Ascending aorta (tissue), 2 donors: ENCODE measurements around the gene ATP6V1B1. TPM values are rescaled to one million over a fixed set of nuclear protein-coding genes. Genes with fewer than 3 reads are reported as not detected.

Experiments used
- DNase-seq, 2 donors: peaks; one replicate each; pipeline ENCODE4 v3.0.0-alpha.2; 2019; ENCODE audit warnings: low spot score in 2 of 2
- H3K27ac ChIP-seq, 2 donors: fragments of 200-600 bp; sonication (generic); one replicate each; pipeline ENCODE4 v1.5.1; 2016 to 2017; ENCODE audit warnings: mild to moderate bottlenecking in 1 of 2
- H3K27me3 ChIP-seq: fragments of 200-600 bp; sonication (generic); one replicate; pipeline ENCODE4 v1.5.1; 2017
- H3K36me3 ChIP-seq, 2 donors: fragments of 200-600 bp; sonication (generic); one replicate each; pipeline ENCODE4 v1.5.1; 2016
- H3K4me1 ChIP-seq, 2 donors: fragments of 200-600 bp; sonication (generic); one replicate each; pipeline ENCODE4 v1.5.1; 2016 to 2017; ENCODE audit warnings: mild to moderate bottlenecking in 1 of 2
- H3K4me3 ChIP-seq, 2 donors: fragments of 200-600 bp; sonication (generic); one replicate each; pipeline ENCODE4 v1.5.1; 2016 to 2017; ENCODE audit warnings: mild to moderate bottlenecking in 1 of 2
- H3K9me3 ChIP-seq, 2 donors: fragments of 200-600 bp; sonication (generic); one replicate each; pipeline ENCODE4 v1.5.1; 2016
- intact Hi-C: fragments of 100-400 bp; cut with DNase I; formaldehyde crosslinking; loops from one replicate; pipeline ENCODE4 v1.15.1; 2023
- total RNA-seq: library from RNA; depleted of rRNA; stranded (reverse); fragments of >200 nt; gene quantifications from one replicate; pipeline ENCODE4 v1.1.0, GENCODE V29; 2016
- TF ChIP-seq, protein P1 (sequence below), 3 experiments: fragments of 200-600 bp in 2 of 3; fragments of 450-650 bp in 1 of 3; sonication (generic) in 2 of 3; IDR thresholded peaks; one replicate each; pipeline ENCODE4 v1.5.1; 2016 to 2019; ENCODE audit warnings: antibody characterized with exemption in 3 of 3, mild to moderate bottlenecking in 1 of 3, moderate library complexity in 1 of 3

ATP6V1B1 gene
- total RNA-seq, 1 donor from 2014 or later: not detected

DNA sequence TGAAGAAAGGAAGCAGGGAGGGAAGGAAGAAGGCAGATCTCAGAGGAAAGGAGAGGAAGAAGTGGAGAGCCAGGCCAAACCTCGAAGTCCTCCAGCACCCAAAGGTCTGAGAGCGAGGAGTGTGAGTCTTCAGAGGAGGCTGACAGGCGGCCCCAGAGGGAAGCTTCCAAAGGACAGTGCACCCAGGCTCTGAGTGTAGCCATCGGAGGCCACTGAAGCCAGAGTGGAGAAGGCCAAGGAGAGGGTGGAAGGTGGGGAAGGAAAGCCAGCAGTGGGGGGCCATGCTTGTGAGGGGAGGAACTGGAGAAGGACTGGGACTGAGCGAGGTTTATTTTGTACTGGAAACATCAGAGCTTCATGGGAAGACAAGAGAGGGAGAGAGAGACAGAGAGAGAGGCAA, 6.0 kb downstream of the ATP6V1B1 start:
- TF ChIP-seq, protein P1, sequence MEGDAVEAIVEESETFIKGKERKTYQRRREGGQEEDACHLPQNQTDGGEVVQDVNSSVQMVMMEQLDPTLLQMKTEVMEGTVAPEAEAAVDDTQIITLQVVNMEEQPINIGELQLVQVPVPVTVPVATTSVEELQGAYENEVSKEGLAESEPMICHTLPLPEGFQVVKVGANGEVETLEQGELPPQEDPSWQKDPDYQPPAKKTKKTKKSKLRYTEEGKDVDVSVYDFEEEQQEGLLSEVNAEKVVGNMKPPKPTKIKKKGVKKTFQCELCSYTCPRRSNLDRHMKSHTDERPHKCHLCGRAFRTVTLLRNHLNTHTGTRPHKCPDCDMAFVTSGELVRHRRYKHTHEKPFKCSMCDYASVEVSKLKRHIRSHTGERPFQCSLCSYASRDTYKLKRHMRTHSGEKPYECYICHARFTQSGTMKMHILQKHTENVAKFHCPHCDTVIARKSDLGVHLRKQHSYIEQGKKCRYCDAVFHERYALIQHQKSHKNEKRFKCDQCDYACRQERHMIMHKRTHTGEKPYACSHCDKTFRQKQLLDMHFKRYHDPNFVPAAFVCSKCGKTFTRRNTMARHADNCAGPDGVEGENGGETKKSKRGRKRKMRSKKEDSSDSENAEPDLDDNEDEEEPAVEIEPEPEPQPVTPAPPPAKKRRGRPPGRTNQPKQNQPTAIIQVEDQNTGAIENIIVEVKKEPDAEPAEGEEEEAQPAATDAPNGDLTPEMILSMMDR (IDR thresholded peaks at IDR 0.05): no peak
- Histone ChIP-seq H3K27me3 (no peaks in the 10 kb centered on the region), H3K27ac (no peak overlapping the region), H3K4me1 (no peaks in the 10 kb centered on the region), H3K9me3 (no peaks in the 10 kb centered on the region), H3K4me3 (no peak overlapping the region), H3K36me3 (no peaks in the 10 kb centered on the region)
- peak in 1 of 2 donors; percentile 16 for DNase-seq
- intact Hi-C loops: no loop called here

DNA sequence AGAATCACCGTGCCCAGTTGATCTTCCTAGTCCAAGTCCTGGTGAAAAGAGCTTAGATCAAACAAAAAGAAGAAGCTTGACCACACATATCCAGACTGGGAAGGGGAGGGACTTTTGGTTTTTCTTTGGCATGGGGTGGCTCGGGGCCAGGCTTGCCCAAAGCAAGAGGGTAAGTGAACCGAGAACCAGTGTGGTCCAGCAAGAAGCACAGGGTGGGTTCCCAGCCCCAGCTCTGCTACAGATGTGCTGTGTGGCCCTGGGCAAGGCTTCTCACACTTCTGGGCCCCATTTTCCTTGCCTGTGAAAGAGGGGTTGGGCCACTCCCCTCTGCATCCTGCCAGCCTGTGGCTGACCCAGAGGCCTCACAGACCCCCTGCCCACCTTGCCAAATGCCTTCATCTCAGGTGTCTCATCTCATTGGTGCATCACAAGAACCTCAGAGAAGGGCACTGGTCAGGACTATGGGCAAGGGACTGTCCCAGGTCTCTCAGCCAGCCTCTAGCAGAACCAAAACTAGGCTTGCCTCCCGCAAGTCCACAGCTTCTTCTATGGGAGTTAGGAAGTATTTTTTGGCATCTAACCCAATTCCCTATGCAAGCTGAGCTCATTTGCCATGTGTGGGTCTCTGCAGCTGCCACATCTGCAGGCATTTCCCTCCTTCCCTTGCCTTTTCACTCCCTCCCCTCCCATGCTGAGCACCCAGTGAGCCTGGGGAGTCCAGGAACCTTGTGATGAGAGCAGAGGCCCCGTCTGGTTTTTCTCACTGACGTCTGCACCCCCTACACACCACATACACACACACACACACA, 6.9 kb downstream of the ATP6V1B1 start:
- H3K9me3 ChIP-seq: no peaks in the 10 kb centered on the region
- no peak overlapping the region for H3K27ac ChIP-seq
- intact Hi-C loops: no loop called here
- DNase-seq: peak in 1 of 2 donors; percentile 46
- TF ChIP-seq, protein P1 (IDR thresholded peaks at IDR 0.05): no peak
- H3K4me1 ChIP-seq: no peaks in the 10 kb centered on the region
- H3K27me3 ChIP-seq: no peaks in the 10 kb centered on the region
- H3K36me3 ChIP-seq: no peaks in the 10 kb centered on the region
- H3K4me3 ChIP-seq: no peak overlapping the region

DNA sequence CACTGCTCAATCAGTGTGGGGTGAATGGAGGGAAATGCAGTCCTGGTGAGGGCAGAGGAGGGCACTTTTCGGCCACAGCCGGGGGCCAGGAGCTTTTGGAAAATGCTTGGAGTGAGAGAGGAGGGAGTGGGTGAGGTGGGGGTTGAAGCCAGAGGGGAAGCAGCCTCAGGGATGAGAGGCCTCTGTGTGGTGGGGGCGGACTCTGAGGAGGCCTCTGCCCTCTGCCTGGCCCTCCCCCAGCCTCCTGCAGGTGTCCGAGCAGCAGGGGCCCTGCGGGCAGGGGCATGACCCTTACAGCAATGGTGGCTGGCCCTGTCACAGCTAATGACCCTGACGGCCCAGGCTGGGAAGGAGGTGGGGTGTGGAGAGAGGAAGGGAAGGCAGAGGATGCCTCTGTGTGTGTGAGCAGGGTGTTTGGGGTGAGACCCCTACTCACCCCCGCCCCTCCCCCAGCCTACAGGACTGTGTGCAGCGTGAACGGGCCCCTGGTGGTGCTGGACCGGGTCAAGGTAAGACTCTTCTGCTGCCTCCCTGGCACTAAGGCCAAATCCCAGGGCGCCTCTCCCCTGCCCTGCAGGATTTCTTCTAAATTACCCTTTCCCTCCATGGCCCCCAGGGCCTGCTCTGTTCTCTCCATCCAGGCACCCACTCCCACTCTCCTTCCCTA, 7.6 kb downstream of the ATP6V1B1 start:
- intact Hi-C loops: no loop called here
- DNase-seq: peak in 1 of 2 donors; percentile 61
- H3K27ac ChIP-seq: no peak overlapping the region

DNA sequence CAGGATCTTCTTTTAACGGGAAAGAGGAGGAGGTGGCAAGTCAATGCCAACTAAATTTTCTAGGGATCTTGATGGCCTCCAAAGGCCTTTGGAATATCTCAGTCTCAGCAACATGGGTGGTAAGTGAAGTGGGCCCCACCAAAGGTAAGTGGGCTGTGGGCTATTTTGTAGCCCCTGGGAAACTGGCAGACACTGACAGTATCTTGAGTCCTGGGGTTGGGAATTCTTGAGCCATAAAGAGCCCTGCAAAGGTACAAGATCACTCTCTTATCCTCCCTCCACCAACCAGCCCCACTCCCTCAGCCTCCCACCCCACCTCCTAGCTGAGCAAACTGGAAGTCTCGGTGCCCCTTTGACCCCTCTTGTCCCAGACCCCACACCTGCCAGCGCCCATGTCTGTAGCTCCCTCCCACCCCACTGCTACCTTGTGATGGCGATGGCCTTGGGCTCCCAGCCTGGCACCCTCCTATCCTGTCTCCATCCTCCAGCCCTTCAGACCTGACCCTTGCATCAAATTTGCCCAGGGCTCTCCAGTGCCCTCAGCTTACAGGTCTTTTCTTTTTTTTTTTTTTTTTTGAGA, 8.5 kb downstream of the ATP6V1B1 start:
- intact Hi-C loops: no loop called here
- DNase-seq: peak in 1 of 2 donors; percentile 34

More for the DNA sequence above, 7.6 kb downstream of the ATP6V1B1 start:
- Histone ChIP-seq H3K27me3 (no peaks in the 10 kb centered on the region), H3K9me3 (no peaks in the 10 kb centered on the region), H3K4me1 (no peaks in the 10 kb centered on the region), H3K4me3 (no peak overlapping the region), H3K36me3 (no peaks in the 10 kb centered on the region)
- TF ChIP-seq, protein P1 (IDR thresholded peaks at IDR 0.05): no peak

DNA sequence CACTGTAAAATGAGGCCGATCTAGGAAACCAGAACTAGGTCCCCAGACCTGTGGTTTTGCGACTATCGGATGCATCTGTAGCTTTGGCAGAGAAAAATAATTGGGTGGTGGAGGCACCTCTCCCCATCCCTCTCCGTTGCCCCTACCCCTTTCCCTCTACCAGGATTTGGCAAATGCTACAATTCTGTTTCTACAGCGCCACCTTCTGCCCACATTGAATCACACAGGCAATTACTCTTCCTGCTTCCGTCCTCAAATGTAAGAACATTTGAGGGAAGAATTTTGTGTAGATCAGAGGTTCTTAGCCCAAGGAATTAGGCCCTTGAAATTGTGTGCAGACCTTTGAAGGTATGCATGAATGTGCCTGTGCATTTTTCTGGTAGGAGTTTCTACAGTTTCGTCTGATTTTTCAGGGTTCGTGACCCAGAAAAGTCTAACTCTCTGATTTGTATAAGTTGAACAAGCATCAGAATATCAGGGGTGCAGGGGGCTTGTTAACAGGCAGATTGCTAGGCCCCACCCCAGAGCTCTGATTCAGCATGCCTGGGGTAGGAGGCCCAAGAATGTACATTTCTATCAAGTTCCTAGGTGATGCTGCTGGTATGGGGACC, 11.2 kb downstream of the ATP6V1B1 start:
- Histone ChIP-seq H3K4me3 (no peak overlapping the region), H3K4me1 (no peaks in the 10 kb centered on the region), H3K9me3 (no peaks in the 10 kb centered on the region), H3K27me3 (no peaks in the 10 kb centered on the region), H3K36me3 (no peaks in the 10 kb centered on the region), H3K27ac (no peak overlapping the region)
- peak in 1 of 2 donors; percentile 68 for DNase-seq
- TF ChIP-seq, protein P1 (IDR thresholded peaks at IDR 0.05): peak; percentile 35 to 81 (median 66)
- intact Hi-C loops: no loop called here

More for the DNA sequence above, 8.5 kb downstream of the ATP6V1B1 start:
- no peak overlapping the region for H3K27ac ChIP-seq
- TF ChIP-seq, protein P1 (IDR thresholded peaks at IDR 0.05): no peak
- no peak overlapping the region for H3K4me3 ChIP-seq
- no peaks in the 10 kb centered on the region for H3K27me3 ChIP-seq
- H3K4me1 ChIP-seq: no peaks in the 10 kb centered on the region
- no peaks in the 10 kb centered on the region for H3K36me3 ChIP-seq
- no peaks in the 10 kb centered on the region for H3K9me3 ChIP-seq
